ENCODE data around the gene PLLP. TPM values are rescaled to one million over a fixed set of nuclear protein-coding genes. Genes with fewer than 3 reads are reported as not detected.

PLLP gene
- total RNA-seq, 1 donor from 2014 or later: 0.30 TPM

GRCh38 chr16:57303021-57303909, 18.8 kb upstream of the PLLP start:
- no peak for TF ChIP-seq CTCF (IDR thresholded peaks at IDR 0.05)
- Mint-ChIP-seq H3K36me3 (ENCODE audit: unreplicated experiment) (no peaks in the 10 kb centered on the region), H3K27ac (ENCODE audit: unreplicated experiment) (no peak overlapping the region), H3K27me3 (ENCODE audit: unreplicated experiment) (peaks cover 6% of the 10 kb centered on the region), H3K9me3 (ENCODE audit: unreplicated experiment) (no peaks in the 10 kb centered on the region), H3K4me3 (ENCODE audit: unreplicated experiment) (no peak overlapping the region), H3K4me1 (ENCODE audit: unreplicated experiment) (peaks cover 17% of the 10 kb centered on the region)
- no peak for DNase-seq (ENCODE audit: extremely low spot score, unreplicated experiment)

DNA sequence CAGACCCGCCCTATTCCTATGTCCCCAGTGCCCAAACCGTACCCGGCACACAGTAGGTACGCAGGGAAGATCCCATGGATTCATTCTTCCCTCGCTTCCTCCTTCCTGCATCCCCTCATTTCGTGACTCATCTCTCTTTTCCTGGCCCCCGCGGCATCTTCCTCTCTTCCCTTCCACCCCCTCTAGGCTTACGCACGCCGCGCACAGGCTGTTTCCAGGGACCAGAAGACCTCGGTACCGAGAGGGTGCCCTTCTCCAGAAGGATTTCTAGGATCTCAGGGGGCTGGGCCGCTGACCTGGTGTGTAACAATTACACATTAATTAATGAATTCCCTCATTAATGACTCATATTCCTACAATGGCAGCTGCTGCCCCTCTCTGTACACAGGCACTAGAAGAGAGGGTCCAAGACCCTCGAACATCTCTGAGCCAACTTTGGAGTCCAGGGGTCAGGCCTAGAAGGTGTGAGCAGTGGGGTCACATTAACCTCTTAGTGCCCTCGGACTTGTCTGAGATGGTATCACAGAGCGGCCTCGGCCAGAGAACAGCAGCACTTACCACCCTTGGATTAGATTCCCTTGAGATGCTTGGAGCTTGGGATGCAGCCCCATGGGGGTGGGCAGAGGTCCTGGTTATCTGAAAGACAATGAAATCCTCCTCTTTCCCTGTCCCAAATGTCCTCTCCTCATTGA, 16.8 kb upstream of the PLLP start:
- no peak for TF ChIP-seq CTCF (IDR thresholded peaks at IDR 0.05)
- Mint-ChIP-seq H3K4me3 (ENCODE audit: unreplicated experiment) (no peak overlapping the region), H3K9me3 (ENCODE audit: unreplicated experiment) (no peaks in the 10 kb centered on the region), H3K27me3 (ENCODE audit: unreplicated experiment) (peaks cover 3% of the 10 kb centered on the region), H3K36me3 (ENCODE audit: unreplicated experiment) (no peaks in the 10 kb centered on the region), H3K4me1 (ENCODE audit: unreplicated experiment) (peaks cover 16% of the 10 kb centered on the region), H3K27ac (ENCODE audit: unreplicated experiment) (no peak overlapping the region)
- no peak for DNase-seq (ENCODE audit: extremely low spot score, unreplicated experiment)

DNA sequence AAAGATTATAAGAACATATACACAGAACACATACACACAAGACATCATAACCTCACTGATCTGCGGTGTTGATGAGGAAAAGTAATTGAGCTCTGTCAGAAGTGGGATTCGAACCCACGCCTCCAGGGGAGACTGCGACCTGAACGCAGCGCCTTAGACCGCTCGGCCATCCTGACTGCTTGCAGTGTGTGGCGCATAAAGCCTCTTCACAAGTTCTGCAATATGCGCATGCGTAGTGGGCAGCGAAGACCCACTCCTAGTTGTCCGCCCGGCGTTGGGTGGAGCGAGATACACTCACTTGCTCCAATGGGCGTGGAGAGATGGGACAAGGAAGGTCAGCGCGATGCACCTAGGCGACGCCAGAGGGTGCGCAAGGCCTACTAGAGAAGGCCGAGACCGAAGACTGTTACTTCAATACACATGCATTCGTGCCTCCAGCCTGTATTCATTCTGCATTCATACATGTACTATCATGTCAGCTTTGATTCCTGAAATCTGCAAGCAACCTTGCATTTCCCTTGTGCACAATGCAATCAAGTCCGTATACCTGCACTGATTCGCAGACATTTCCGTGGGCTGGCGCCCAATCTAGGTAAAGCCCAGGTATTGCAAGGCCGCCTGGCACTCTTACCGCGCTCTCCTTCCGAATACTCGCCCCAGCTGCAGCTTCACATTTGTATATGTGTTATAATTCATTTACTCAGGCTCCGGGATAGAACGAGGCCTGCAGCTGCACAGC, 16.1 kb upstream of the PLLP start:
- no peak overlapping the region for H3K4me3 Mint-ChIP-seq (ENCODE audit: unreplicated experiment)
- peaks cover 3% of the 10 kb centered on the region for H3K27me3 Mint-ChIP-seq (ENCODE audit: unreplicated experiment)
- H3K9me3 Mint-ChIP-seq (ENCODE audit: unreplicated experiment): no peaks in the 10 kb centered on the region
- no peaks in the 10 kb centered on the region for H3K36me3 Mint-ChIP-seq (ENCODE audit: unreplicated experiment)
- H3K4me1 Mint-ChIP-seq (ENCODE audit: unreplicated experiment): peaks cover 15% of the 10 kb centered on the region
- TF ChIP-seq CTCF (IDR thresholded peaks at IDR 0.05): peak; percentile 95
- no peak overlapping the region for H3K27ac Mint-ChIP-seq (ENCODE audit: unreplicated experiment)
- DNase-seq (ENCODE audit: extremely low spot score, unreplicated experiment): peak; percentile 99

DNA sequence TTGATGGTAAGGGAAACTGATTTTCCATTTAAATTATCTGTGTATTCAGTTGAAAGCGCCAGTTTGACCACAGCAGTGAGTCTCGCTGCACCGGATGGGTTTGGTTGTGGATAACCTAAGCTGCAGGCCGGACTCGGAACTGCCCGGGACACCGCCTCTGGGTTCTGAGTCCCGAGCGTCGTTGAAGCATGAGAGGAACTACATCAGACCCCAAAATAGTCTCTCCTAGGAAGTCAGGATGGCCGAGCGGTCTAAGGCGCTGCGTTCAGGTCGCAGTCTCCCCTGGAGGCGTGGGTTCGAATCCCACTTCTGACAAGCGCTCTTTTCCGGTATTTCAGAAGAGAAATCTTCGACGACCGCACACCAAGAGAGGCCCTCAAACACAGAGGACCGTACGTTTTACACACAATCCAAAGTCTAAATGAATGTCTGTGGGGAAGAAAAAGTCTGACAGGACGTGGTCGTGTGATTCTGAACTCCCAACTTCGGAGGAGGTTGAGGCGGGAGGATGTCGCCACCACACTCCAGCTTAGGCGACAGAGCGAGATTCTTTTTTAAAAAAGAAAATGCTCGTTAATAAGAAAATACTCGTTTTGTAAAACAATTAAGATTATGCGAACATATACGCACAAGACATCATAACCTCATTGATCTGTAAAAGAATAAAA, 15.4 kb upstream of the PLLP start:
- DNase-seq (ENCODE audit: extremely low spot score, unreplicated experiment): peak; percentile 95
- peaks cover 3% of the 10 kb centered on the region for H3K27me3 Mint-ChIP-seq (ENCODE audit: unreplicated experiment)
- no peaks in the 10 kb centered on the region for H3K9me3 Mint-ChIP-seq (ENCODE audit: unreplicated experiment)
- H3K4me3 Mint-ChIP-seq (ENCODE audit: unreplicated experiment): no peak overlapping the region
- no peak overlapping the region for H3K27ac Mint-ChIP-seq (ENCODE audit: unreplicated experiment)
- TF ChIP-seq CTCF (IDR thresholded peaks at IDR 0.05): peak; percentile 43
- H3K36me3 Mint-ChIP-seq (ENCODE audit: unreplicated experiment): no peaks in the 10 kb centered on the region
- H3K4me1 Mint-ChIP-seq (ENCODE audit: unreplicated experiment): peaks cover 10% of the 10 kb centered on the region
